ENCODE data around the gene RAD9B.
"Not testable (repeated sequence)": the region's sequence is repeated elsewhere in the genome, so short reads cannot be mapped to it uniquely, and the experiment has no call there.

Gene RAD9B

DNA sequence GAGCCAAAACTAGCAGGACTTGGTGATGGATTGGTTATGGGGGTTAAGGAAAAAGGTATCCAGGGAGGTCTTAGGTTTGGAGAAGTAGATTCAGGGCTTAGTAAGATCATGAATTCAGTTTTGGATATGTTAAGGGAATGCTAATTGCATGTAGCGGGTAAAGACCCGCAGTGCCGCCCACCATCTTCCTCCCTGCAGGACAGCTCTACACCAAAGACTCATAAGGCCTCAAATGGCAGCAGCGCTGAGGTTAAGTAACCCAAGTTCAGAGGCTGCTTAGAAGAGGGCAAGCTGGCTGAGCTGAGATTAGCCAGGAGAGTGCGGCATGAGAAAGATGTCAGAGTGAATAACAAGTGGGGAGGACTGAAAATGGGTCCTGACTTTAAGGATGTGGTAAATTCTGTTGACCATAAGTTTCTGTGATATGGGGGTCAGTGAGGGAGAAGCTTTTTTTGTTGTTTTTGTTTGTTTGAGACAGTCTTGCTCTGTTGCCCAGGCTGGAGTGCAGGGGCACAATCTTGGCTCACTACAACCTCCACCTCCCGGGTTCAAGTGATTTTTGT, 26.2 kb downstream of the RAD9B start:
- DNase-seq: no peak

DNA sequence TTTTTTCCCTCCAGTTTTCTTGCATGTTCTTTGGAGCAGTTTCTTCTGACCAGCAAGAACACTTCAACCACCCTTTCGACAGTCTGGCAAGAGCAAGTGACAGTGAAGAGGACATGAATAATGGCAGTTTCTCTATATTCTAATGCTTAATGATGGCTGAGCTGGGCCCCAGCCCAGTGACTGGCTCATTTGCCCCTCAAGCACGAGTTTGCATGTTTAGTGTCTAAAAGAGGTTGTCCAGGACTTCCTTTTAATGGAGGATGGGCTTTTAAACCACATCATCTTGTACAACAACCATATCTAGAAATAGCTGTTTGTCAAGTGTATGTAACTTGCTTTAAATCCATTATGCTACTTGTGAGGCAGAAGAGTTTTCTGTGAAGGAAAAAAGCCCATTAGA, 28.4 kb downstream of the RAD9B start:
- no peak for DNase-seq

DNA sequence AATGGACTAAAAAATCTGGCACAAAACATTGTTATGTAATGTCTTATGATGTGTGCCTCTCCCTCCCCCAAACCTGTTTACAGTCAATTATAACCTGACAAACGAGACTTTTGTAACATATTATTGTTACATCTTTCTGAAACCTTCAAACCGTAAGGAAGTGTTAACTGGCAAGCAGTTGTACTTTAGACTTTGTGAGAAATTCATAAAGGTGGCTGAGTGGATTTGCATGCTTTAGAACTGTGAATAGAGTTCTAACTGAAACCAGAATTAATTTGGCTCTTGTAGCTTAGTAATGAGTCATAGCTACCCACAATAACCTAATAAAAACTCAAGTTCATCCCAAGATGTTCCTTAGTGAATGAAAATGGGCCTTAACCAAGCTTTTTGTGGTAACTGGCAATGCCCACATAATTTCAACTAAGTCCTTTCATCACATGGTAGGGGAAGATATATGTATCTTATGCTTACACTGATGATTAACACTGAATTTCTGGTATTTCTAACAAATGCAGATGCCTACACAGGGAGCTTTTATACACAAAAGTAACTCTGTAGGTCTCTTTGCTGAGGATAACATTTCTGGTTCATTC, 29.7 kb downstream of the RAD9B start:
- DNase-seq: no peak

DNA sequence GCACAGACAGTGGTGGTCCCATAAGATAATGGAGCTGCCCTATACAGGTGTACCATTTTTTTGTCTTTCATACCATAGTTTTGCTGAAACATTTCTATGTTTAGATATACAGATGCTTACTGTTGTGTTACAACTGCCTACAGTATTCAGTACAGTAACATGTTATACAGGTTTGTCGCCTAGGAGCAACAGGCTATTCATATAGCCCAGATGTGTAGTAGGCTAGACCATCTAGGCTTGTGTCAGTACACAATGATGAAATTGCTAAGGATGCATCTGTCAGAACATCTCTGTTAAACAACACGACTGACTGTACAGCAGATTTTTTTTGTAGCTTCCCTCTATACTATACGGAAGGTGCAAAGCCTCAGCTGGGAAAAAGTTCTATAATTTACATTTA, 30.5 kb downstream of the RAD9B start:
- DNase-seq: no peak

DNA sequence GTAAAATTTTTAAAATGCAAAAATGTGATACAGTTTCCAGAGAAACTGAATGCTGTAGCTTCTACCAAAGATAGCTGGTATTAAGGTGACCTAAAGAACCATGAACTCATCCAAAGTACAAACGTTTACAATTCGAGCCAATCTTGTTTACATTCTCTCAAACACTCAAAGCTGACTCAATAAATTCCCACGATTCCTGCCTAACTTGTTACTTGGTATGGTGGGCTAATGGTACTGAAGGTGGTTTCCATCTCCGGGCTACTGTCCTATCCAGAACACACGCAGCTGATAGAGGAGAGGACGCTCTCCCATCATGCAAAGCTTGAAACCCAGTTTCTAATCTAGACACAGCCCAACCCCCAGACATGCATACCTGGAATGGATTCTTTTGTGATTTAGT, 31.5 kb downstream of the RAD9B start:
- no peak for DNase-seq

DNA sequence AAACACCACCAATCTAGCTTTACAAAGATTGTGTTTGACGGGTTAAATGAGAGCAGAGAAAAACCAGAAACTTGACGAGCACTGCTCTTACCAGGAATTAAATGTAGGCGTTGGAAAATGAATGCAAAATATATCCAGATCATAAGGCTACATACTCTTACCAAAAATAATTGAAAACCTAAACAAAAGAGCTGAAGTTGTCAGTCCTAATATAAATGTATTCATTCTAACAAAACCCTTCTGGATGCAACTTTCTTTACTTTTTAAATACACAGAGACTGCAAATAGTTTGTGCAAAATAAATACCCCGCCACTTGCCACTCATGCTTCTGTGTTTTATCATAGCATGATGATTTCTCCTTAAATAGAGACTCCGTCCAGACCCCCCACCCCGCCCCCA, 32.7 kb downstream of the RAD9B start:
- no peak for DNase-seq

DNA sequence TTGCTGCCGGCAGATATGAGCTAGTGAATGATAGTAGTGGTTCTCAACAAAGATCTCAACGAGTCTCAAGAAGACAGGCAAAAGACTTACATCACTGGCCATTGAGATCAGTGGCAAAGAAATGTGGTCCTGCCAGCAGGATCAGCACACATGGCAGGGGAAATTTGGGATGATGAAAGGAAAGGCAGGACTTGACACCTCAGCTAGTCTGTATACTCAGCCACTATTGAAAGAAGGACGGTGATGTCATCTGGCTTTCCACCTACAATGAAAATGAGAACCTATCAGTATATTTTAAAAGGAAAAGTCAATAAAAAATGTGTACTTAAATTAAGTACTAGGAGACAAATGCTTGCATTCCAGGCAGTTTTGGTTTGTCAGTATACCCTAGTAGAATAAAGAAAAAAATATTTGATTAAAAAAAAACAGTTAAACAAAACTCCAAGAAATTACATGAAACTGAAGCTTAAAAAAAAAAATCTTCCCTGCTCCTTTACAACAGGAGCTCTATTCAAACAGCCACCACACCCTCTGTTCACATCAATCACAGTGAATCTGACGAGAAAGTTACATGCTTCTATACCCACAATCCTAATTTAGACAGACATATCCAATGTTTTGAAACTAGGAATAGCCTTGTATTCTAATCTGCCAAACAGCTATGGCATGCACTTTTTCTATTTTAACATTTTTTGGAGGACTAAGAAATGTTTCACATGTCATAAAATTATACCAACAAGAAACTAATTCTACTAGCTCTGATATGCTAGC, 34.9 kb downstream of the RAD9B start:
- no peak for DNase-seq

DNA sequence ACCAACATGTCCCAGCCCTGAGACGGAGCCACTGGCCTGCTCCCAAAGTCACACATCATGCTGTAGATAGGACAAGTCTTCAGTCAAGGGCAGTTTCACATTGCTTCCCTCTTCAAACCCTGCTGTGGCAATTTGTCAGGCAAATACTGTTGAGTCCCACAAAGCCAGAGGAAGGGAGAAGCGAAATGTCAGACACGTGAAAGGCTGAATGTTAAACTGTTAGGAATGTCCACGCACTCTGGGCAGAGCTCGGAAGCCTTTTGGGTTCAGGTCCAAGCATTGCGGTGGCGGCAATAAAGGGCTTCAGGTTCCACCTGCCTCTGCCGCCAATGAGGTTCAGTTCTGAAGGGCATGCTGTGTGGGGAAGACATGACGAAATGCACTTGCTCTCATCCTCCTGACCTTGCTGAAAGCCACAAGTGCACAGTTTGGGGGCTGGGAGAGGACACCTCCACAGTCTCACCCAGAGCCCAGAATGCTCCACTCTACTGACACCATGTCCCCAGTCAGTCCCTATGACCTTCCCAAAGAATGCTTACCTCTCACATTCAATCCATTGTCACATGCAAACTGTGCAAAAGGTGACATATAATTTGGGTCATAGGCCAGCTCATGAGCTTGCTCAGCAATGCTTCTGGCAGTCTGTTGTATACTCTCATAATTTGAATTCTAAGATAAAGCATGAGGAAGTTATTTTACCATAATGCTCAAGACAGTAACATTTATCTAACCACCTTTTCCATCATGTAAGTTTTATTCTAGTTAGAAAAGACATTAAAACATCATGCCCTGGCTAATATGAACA, 35.7 kb downstream of the RAD9B start:
- no peak for DNase-seq

DNA sequence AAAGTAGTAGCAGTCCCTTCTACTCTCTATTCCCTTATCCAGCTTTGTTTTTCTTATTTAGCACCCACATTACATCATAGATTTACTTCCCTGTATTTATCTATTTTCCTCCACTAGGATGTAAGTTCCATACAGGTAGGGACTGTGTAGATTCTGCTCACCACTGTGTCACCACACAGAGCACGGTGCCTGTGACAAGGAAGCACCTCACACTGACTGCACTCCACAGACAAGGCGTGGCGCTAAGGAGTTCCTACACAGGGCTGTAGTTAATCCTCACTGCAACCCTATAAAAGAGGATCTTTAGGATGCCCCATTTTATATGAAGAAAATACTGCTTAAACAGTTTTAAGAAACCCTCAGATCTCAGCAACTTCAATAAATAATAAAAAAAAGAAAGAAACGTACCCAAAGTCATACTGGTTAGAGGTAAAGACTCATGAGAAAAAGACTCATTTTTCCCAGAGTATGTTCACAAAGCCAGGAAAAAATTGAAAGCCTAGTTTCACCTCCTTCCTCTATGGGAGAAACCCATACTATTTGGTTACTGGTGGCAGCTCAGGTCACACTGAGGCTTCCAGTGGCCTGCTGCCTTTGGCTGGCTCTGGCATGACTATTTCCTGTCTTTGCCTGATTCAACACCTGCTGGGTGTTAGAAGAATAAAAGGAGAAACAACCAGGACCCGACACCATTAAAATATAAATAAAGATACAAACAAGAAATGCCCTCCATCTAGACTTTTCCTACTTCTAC, 36.9 kb downstream of the RAD9B start:
- no peak for DNase-seq

DNA sequence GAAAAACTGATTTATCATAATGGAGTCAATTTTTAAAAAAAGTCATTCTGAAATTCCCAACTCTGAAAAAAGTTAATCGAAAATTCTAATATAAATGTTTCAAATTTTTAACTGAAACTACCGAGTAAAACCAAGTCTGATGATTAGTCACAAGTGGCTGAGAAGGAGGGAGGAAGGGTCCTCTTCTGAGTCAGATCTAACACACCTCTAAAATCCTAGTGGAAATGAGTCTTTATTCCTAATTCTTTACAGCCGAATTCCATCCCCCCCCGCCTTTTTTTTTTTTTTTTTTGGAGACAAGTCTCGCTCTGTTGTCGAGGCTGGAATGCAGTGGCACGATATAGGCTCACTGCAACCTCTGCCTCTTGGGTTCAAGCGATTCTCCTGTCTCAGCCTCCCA, 37.9 kb downstream of the RAD9B start:
- no peak for DNase-seq

DNA sequence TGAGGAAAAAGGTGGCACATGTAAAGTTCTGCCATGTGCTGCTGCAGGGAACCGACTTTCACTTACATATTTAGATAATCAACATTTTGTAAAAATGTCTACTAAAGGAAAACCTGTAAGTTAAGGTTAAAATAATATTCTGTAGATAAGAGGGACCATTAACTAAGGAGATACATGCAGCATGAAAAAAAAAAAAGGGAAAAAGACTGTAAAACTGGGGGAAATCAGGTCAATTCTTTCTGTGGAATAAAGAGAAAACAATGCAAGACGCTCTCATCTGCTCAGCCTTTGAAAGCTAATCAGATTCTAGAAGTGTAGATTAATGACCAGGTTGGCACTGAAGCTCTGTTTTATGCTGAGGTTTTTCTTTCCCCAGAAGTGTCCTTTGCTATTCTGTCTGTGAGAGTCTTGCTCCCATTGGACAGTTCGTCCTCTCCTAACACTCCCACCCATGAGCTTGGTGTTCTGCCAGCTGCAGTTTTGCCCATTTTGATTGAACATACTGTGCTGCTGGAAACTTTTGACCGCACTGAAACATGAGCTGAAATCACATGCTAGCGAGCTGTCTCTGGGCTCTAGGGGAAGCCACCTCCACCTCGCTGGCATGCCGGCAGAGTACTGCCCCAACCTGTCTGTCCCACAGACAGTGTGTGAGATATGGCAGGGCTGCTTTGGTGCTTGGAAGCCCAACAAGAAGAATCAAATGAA, 41.3 kb downstream of the RAD9B start:
- no peak for DNase-seq

DNA sequence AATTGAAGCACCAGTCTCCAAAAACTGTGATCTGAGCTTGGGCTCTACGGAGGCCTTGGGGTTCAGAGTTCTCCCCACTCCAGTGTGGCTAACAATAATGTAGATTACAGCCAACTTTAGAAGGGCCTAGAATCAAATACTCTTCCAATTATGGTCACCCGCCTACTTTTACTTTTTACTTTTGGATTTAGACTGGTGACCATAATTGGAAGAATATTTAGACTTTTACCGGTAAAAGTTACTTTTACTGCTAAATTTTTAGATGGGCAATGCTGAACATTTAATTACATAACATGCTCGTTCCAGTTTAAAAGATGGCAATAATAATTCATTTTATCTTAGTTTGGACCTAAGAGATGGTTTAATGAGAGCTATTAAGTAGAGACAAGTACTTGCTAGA, 41.8 kb downstream of the RAD9B start:
- no peak for DNase-seq

DNA sequence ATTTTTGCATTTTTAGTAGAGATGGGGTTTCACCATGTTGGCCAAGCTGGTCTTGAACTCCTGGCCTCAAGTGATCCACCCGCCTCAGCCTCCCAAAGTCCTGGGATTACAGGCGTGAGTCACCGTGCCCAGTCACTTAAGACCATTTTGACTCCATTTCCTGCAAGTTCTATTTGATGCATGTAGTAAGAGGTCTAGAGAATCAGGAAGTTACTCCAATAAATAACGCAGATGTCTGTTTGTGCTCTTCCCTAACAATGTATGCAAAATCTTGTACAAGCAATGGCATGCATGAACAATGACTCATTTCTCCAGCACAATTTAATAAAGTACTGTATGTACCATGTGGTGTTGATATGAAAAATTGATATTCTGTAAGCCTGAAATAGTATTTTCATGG, 43.1 kb downstream of the RAD9B start:
- DNase-seq: not testable (repeated sequence)

DNA sequence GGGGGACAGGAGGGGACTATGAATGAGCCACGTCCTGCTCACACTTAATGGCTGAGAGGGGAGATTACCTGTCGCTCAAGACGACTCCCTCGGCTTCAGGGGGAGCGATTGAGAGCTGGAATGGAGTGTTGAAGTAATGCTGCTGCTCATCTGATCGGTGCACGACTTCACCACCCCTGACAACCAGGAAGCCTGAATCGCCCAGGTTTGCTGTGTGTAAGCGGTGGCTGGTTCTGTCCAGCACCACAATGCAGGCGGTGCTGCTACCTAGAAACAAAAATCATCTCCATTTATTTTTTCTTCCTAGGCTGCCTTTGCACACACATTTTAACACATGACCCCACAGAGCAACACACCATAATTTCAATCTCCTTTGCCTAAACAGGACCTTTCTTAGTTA, 43.7 kb downstream of the RAD9B start:
- no peak for DNase-seq

DNA sequence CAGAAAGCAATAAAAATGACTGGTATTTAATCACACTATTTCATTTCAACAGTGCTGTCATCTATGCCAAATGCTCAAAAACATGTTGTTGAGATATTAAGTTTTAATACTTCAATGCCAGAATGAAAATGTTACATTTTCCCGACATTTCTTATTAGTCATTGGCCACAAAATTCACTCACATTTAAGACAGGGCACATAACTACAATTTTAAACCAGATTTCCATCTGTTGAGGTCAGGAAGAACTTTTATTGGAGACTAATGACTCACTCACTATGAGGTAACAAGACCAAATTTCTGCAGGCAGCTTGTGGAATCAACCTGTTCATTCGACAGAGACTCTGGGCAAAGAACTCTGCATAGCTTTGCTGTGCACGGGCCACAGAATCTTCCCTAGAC, 44.2 kb downstream of the RAD9B start:
- no peak for DNase-seq

DNA sequence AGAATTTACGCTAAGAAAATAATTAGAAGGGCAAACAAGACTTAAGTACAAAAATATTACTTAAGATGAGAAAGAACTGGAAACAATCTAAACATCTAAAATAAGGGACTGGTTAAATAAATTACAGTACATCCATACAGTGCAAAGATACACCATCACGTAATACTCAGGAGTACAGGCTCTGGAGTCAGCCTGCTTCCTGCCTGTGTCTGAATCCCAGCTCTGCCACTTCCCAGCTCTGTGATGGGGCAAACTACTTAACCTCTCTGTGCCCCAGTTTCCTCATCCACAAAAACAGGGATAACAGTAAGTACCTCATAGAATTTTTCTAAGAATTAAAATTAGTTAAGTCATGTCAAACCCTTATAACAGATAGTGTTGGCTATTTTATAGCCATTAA, 45.0 kb downstream of the RAD9B start:
- DNase-seq: no peak

DNA sequence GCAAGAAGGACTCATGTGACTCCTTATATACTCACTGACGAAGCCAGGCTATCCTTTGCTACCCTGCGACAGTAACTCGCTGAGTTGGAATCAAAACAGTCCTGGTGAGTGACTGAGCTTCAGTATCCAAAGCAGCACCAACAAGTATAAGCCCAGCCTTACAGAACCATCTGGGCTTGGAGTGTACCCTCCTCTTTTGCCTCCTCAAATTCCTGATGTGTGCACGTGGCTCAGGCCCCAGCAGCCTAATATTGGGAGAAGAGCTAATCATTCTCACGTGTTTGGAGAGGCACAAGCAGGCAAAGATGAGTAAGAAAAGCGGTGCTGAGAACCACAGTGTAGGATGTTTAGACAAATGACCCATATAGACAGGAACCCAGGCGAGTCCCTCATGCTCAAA, 46.5 kb downstream of the RAD9B start:
- DNase-seq: no peak

DNA sequence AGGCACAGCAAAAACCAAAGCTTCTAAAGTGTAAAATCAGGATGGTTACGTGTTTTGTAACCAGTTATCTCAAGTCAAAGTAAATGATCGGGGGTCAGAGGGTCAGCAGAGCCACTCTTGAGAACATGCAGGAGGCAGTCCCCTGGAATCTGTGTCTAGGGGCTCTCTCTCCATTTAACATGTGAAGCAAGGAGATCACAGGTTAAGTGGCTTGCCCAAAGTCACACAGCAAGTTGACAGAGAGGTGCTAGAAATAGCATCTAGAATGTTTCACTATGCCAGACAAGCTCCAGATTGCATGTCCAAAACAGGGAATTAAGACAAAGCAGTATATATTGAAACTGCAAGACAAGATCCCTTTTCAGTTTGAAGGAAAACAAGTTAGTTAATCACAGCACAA, 47.6 kb downstream of the RAD9B start:
- no peak for DNase-seq

DNA sequence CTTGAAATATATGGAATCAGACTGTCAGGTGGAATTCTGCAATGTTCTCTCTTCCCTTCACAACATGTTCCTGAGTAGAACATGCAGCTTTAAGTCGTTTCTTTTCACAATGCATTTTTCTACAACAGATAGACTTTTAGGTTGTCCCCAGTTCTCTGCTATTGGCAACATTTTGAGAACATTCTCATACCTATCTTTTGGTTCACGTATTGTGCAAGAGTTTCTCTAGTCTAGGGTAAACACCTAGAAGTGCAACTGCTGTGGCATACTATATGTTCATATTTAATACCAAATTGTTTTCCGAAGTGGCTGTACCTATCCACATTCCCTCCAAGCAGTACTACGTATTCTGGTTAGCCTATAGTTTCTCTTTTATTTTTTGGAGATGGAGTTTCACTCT, 48.9 kb downstream of the RAD9B start:
- DNase-seq: no peak
